ENCODE measurements around the gene OR6K2. TPM values are rescaled to one million over a fixed set of nuclear protein-coding genes. Genes with fewer than 3 reads are reported as not detected.

Gene OR6K2
- polyA plus RNA-seq, 3 donors = not detected

GRCh38 chr1:158716335-158716734, 15.9 kb upstream of the OR6K2 start:
- H3K27me3 Mint-ChIP-seq (ENCODE audit: low read depth in 3 of 3) = no peaks in the 10 kb centered on the region
- H3K9me3 ChIP-seq (replicated peaks in 1 of 2; ENCODE audit: control insufficient read depth in 1 of 2, insufficient read depth in 1 of 2, low read length in 2 of 2) = no peaks in the 10 kb centered on the region
- H3K27me3 ChIP-seq (ENCODE audit: control insufficient read depth in 2 of 2, insufficient read depth in 2 of 2, low read length in 2 of 2) = no peaks in the 10 kb centered on the region
- H3K27ac Mint-ChIP-seq = no peak overlapping the region
- H3K4me1 ChIP-seq (ENCODE audit: control insufficient read depth in 1 of 2, insufficient read depth in 2 of 2, low read length in 2 of 2) = no peaks in the 10 kb centered on the region
- H3K4me1 Mint-ChIP-seq = no peaks in the 10 kb centered on the region
- no peak overlapping the region for H3K4me2 ChIP-seq (replicated peaks; ENCODE audit: extremely low read depth, low read length, poor library complexity, severe bottlenecking)
- no peaks in the 10 kb centered on the region for H4K20me1 ChIP-seq (ENCODE audit: insufficient read depth, low read length)
- no peak overlapping the region for H3K9ac ChIP-seq (ENCODE audit: insufficient read depth, low read length, poor library complexity, severe bottlenecking)
- no peak for TF ChIP-seq CTCF (IDR thresholded peaks at IDR 0.05)
- peaks cover 0 to under 1% (median 0%) of the 10 kb centered on the region in 7 donors for H3K9me3 Mint-ChIP-seq
- H3K4me3 Mint-ChIP-seq = no peak overlapping the region
- no peaks in the 10 kb centered on the region for H3K36me3 ChIP-seq (replicated peaks in 1 of 2; ENCODE audit: control insufficient read depth in 1 of 2, insufficient read depth in 2 of 2, low read length in 2 of 2)
- WGBS (ENCODE audit: insufficient coverage) = no CpG with 5 or more reads among the region's 1 CpG
- H2AFZ ChIP-seq (ENCODE audit: insufficient read depth, low read depth, low read length, poor library complexity, severe bottlenecking) = no peak overlapping the region
- H3K4me3 ChIP-seq (replicated peaks in 1 of 3; ENCODE audit: low read depth in 2 of 3, low read length in 3 of 3) = no peak overlapping the region
- H3K36me3 Mint-ChIP-seq = no peaks in the 10 kb centered on the region
- intact Hi-C loops (cut with micrococcal nuclease) = no loop called here
- DNase-seq = no peak
- no peak overlapping the region for H3K27ac ChIP-seq (ENCODE audit: low read depth in 1 of 2, low read length in 2 of 2)
- H3K79me2 ChIP-seq (ENCODE audit: insufficient read depth, low read length) = no peaks in the 10 kb centered on the region

GRCh38 chr1:158714754-158715153, 14.3 kb upstream of the OR6K2 start:
- Histone ChIP-seq H4K20me1 (ENCODE audit: insufficient read depth, low read length) (no peaks in the 10 kb centered on the region), H3K9me3 (replicated peaks in 1 of 2; ENCODE audit: control insufficient read depth in 1 of 2, insufficient read depth in 1 of 2, low read length in 2 of 2) (no peaks in the 10 kb centered on the region), H3K9ac (ENCODE audit: insufficient read depth, low read length, poor library complexity, severe bottlenecking) (no peak overlapping the region), H3K79me2 (ENCODE audit: insufficient read depth, low read length) (no peaks in the 10 kb centered on the region), H3K27ac (ENCODE audit: low read depth in 1 of 2, low read length in 2 of 2) (no peak overlapping the region), H3K27me3 (ENCODE audit: control insufficient read depth in 2 of 2, insufficient read depth in 2 of 2, low read length in 2 of 2) (no peaks in the 10 kb centered on the region), H2AFZ (ENCODE audit: insufficient read depth, low read depth, low read length, poor library complexity, severe bottlenecking) (no peak overlapping the region), H3K4me3 (replicated peaks in 1 of 3; ENCODE audit: low read depth in 2 of 3, low read length in 3 of 3) (no peak overlapping the region), H3K4me2 (replicated peaks; ENCODE audit: extremely low read depth, low read length, poor library complexity, severe bottlenecking) (no peak overlapping the region), H3K4me1 (ENCODE audit: control insufficient read depth in 1 of 2, insufficient read depth in 2 of 2, low read length in 2 of 2) (no peaks in the 10 kb centered on the region), H3K36me3 (replicated peaks in 1 of 2; ENCODE audit: control insufficient read depth in 1 of 2, insufficient read depth in 2 of 2, low read length in 2 of 2) (no peaks in the 10 kb centered on the region)
- Mint-ChIP-seq H3K27ac (peak overlapping the region in 1 of 7 donors; percentile 20), H3K36me3 (no peaks in the 10 kb centered on the region), H3K4me1 (no peaks in the 10 kb centered on the region), H3K4me3 (no peak overlapping the region), H3K9me3 (peaks cover 0 to 2% (median 0%) of the 10 kb centered on the region in 7 donors), H3K27me3 (ENCODE audit: low read depth in 3 of 3) (no peaks in the 10 kb centered on the region)
- intact Hi-C loops (cut with micrococcal nuclease) = no loop called here
- no peak for TF ChIP-seq CTCF (IDR thresholded peaks at IDR 0.05)
- WGBS (ENCODE audit: insufficient coverage) = no CpG with 5 or more reads among the region's 1 CpG
- no peak for DNase-seq
